Osteoblast (primary cell): ENCODE results near the gene FOXD4L1. TPM values are rescaled to one million over a fixed set of nuclear protein-coding genes. Genes with fewer than 3 reads are reported as not detected.
"Not testable (repeated sequence)": the region's sequence is repeated elsewhere in the genome, so short reads cannot be mapped to it uniquely, and the experiment has no call there.

ENCODE experiments used
- DNase-seq: peaks from one replicate; pipeline ENCODE4 v3.0.0; 2011; ENCODE audit warnings: low spot score, mixed read lengths; ENCODE audit not compliant: insufficient read length; ENCODE audit errors: missing footprints
- H2AFZ ChIP-seq: 2 replicates; pipeline ENCODE4 v1.6.0; 2011; ENCODE audit warnings: mild to moderate bottlenecking, low read length
- H3K27ac ChIP-seq: 2 replicates; pipeline ENCODE4 v1.5.1; 2011; ENCODE audit warnings: mild to moderate bottlenecking, low read depth, low read length, moderate library complexity
- H3K27me3 ChIP-seq: 2 replicates; pipeline ENCODE4 v1.6.0; 2012; ENCODE audit warnings: mild to moderate bottlenecking, control low read depth, inconsistent platforms, low read length, moderate library complexity; ENCODE audit not compliant: insufficient read depth
- H3K36me3 ChIP-seq: 2 replicates; pipeline ENCODE4 v1.5.1; 2011; ENCODE audit warnings: mild to moderate bottlenecking, low read length, control low read depth, moderate library complexity; ENCODE audit not compliant: insufficient read depth
- H3K4me1 ChIP-seq: 2 replicates; pipeline ENCODE4 v1.5.1; 2011; ENCODE audit warnings: mild to moderate bottlenecking, low read length, control low read depth, moderate library complexity; ENCODE audit not compliant: insufficient read depth
- H3K4me2 ChIP-seq: 2 replicates; pipeline ENCODE4 v1.6.0; 2011; ENCODE audit warnings: mild to moderate bottlenecking, low read length; ENCODE audit not compliant: insufficient read depth
- H3K4me3 ChIP-seq: fragments of 200-600 bp; sonication (generic); 3 replicates; pipeline ENCODE4 v1.5.1; 2012; ENCODE audit warnings: mild to moderate bottlenecking, low read length, inconsistent platforms; ENCODE audit not compliant: insufficient read depth
- H3K79me2 ChIP-seq: 2 replicates; pipeline ENCODE4 v1.6.0; 2012; ENCODE audit warnings: mild to moderate bottlenecking, low read length, control low read depth, inconsistent platforms; ENCODE audit not compliant: insufficient read depth
- H3K9me3 ChIP-seq: 2 replicates; pipeline ENCODE4 v1.5.1; 2011; ENCODE audit warnings: low read depth, low read length, control low read depth
- H4K20me1 ChIP-seq: 2 replicates; pipeline ENCODE4 v1.6.0; 2012; ENCODE audit warnings: mild to moderate bottlenecking, low read length, control low read depth; ENCODE audit not compliant: insufficient read depth
- total RNA-seq: library from RNA; depleted of rRNA; stranded (reverse); fragments of >200 nt; gene quantifications from 2 replicates; pipeline ENCODE4 v1.2.3, GENCODE V29; 2012

The FOXD4L1 gene
- total RNA-seq, 1 donor = under 0.01 TPM

DNA sequence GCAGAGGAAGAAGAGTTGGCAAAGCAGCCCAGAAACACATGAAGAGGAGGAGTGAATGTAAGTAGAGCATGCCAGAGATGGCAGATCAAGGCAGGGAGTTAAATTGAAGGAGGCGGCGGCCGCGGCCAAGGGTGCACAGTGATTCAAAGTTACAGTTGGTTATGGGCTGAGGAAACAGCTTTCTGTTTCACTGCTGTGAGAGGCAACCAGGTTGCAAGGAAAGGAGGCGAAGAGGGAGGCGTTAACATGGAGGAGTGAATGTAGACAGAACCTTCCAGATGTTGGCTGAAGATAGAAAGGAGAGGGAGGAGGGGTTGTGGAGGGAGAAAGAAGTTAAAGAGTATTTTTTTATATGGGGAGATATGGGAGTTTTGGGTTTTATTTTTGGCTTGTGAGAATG lies 22.4 kb downstream of the FOXD4L1 start:
- H4K20me1 ChIP-seq, H3K4me3 ChIP-seq, H3K79me2 ChIP-seq, H3K4me2 ChIP-seq, H3K27ac ChIP-seq, DNase-seq, H3K9me3 ChIP-seq, H3K36me3 ChIP-seq, H2AFZ ChIP-seq, H3K27me3 ChIP-seq, H3K4me1 ChIP-seq: not testable (repeated sequence)

DNA sequence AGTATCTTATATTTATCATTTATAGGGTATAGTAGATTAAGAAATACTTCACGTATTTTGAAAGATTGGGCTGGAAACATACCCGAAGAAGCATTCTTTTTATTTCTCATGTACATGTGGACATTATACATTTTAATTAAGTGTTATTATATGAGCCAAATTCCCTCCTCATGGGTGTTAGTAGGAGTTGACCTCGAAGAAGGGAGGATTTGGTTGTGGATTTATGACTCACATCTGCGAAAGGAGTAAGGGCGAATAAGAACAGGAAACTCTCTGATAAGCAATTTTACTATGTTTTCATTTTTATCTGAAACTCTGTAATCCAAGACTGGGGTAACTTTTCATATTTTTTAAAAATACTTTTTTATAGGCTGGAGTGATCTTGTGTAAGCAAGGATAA lies 23.0 kb downstream of the FOXD4L1 start:
- not testable (repeated sequence) for H3K27me3 ChIP-seq, H3K36me3 ChIP-seq, H2AFZ ChIP-seq, H3K4me1 ChIP-seq, DNase-seq, H3K79me2 ChIP-seq, H3K4me3 ChIP-seq, H3K4me2 ChIP-seq, H4K20me1 ChIP-seq, H3K9me3 ChIP-seq, H3K27ac ChIP-seq

DNA sequence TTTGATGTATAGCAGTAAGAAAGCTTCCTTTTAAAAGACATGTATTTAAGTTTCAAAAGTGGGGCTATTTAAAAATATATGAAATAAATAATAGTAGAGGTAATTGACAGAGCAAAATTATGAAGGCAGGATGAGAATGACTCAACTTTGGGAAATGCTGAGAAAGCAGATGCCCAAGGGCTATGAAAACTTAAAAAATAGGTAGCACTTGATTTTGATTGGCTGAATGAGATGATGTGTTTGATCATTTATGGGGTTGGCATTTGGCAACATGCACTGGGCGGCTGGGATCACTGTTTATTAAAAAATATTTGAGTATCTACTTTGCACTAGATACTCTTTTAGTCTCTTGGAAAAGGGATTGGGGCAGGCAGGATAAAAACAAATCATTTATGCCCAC lies 26.5 kb downstream of the FOXD4L1 start:
- not testable (repeated sequence) for H3K79me2 ChIP-seq, H2AFZ ChIP-seq, DNase-seq, H3K9me3 ChIP-seq, H3K27ac ChIP-seq, H3K4me2 ChIP-seq, H4K20me1 ChIP-seq, H3K27me3 ChIP-seq, H3K36me3 ChIP-seq, H3K4me1 ChIP-seq, H3K4me3 ChIP-seq

DNA sequence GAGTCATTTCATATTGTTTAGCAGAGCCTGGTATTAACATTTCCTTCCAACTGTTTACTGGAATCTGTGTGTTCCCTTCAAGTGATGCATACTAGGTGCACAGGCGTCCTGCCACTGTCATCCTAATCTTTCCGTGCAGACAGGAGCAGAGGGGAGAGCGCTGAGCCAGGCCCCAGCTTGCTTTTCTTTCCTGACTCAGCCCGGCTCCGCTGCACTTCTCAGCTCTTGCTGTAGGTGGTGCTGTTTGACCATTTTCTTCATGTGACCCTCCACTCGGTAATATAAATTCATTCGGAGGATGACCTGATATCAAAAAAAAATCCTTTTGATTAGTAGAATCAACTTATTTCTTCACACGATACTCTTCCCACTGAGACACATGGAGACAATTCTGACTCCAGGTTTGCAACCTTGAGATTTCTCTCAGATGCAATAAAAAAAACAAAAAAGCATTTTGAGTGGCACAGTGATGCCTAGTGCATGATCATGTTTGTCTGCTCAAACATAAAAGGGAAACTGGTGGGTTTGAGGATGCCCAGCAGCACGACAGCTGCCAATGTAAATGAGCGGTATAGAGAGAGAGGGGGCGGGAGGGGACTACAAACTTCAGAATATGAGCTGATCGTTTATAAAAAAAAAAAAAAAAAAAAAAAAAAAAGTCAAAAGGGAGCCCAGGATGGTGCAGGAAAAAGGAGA lies 29.0 kb downstream of the FOXD4L1 start:
- not testable (repeated sequence) for H3K4me3 ChIP-seq, DNase-seq, H3K9me3 ChIP-seq, H3K4me1 ChIP-seq, H3K27me3 ChIP-seq, H3K36me3 ChIP-seq, H3K4me2 ChIP-seq, H3K27ac ChIP-seq, H4K20me1 ChIP-seq, H3K79me2 ChIP-seq, H2AFZ ChIP-seq

DNA sequence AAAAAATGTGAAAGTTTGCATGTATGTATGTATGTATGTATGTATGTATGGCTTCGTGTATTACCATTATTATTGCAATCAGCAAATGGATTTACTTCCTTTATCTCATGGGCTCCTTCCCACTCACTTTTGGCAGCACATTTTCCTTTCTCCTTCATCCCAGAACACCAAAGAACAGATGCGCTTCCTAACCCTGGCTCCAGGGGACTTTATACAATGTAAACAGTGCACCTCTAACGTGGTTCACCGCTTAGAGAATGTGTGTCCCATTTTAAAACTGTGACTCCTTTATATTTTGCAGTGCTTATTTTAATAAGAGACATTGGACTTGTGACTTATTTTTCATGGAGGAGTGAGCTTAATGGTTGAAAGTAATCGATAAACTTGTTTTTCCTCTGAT lies 29.7 kb downstream of the FOXD4L1 start:
- not testable (repeated sequence) for DNase-seq, H3K79me2 ChIP-seq, H3K9me3 ChIP-seq, H3K4me2 ChIP-seq, H3K4me3 ChIP-seq, H3K27me3 ChIP-seq, H4K20me1 ChIP-seq, H2AFZ ChIP-seq, H3K27ac ChIP-seq, H3K36me3 ChIP-seq, H3K4me1 ChIP-seq

DNA sequence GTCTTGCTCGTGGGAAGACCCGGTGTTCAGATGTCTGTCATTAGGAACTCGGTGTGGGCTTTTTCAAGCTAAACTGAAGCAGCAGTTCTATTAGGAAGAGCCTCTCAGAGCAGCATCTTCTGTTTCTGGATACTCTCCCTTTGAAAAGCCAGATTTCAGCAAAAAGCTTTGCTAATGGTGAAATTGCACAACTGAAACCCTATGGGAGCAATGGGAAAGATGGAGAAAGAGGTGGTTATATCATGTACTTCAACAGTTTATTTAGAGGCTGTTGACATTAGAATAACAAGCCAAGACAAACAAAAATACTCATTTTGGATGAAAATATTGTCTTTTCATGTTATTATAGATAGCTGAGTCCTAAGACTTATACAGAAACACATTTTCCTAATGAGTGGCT lies 30.4 kb downstream of the FOXD4L1 start:
- H3K27ac ChIP-seq, H3K36me3 ChIP-seq, H3K4me2 ChIP-seq, H3K27me3 ChIP-seq, H3K9me3 ChIP-seq, DNase-seq, H3K4me3 ChIP-seq, H2AFZ ChIP-seq, H3K4me1 ChIP-seq, H4K20me1 ChIP-seq, H3K79me2 ChIP-seq: not testable (repeated sequence)

DNA sequence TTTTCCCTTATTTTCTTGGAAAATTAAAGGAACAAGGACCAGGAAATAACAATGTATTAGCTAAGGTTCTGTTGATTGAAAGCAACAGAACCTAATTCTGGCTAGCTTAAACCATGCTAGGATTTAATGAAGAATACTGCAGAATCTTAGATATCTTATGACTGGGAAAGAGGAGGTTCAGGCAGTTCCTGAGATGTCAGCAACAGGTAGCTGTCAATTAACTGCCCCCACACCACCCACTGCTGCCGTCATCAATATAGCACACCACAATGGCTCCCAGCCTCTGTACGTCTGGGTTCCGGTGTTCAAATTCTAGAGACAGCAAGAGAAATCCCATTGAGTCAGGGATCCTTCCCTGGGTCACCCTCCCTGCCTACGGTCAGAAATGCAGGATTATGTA lies 34.5 kb downstream of the FOXD4L1 start:
- H3K9me3 ChIP-seq, H3K4me3 ChIP-seq, H3K27ac ChIP-seq, H3K27me3 ChIP-seq, H3K4me2 ChIP-seq, H3K79me2 ChIP-seq, DNase-seq, H4K20me1 ChIP-seq, H2AFZ ChIP-seq, H3K36me3 ChIP-seq, H3K4me1 ChIP-seq: not testable (repeated sequence)

GRCh38 chr2:113536573-113536972 lies 38.1 kb downstream of the FOXD4L1 start:
- H3K79me2 ChIP-seq, H4K20me1 ChIP-seq, H3K9me3 ChIP-seq, DNase-seq, H3K4me3 ChIP-seq, H2AFZ ChIP-seq, H3K4me2 ChIP-seq, H3K27ac ChIP-seq, H3K36me3 ChIP-seq, H3K4me1 ChIP-seq, H3K27me3 ChIP-seq: not testable (repeated sequence)

- DNase-seq, H3K79me2 ChIP-seq, H3K4me2 ChIP-seq, H4K20me1 ChIP-seq, H3K4me3 ChIP-seq, H3K27ac ChIP-seq, H2AFZ ChIP-seq, H3K27me3 ChIP-seq, H3K4me1 ChIP-seq, H3K9me3 ChIP-seq, H3K36me3 ChIP-seq: not testable (repeated sequence)
Observed at GRCh38 chr2:113540834-113541203, 42.4 kb downstream of the FOXD4L1 start.
